Pancreas (tissue), 10 donors: Measurements from ENCODE around the gene PGF. TPM values are rescaled to one million over a fixed set of nuclear protein-coding genes. Genes with fewer than 3 reads are reported as not detected.

Experiments
- ATAC-seq, 4 donors: fragments of 200-7000 bp; cut with Tn5 transposase; one replicate each; pipeline versions ENCODE4 v1.8.0 to v1.9.1; 2020; ENCODE audit warnings: mild to moderate bottlenecking in 4 of 4, moderate library complexity in 4 of 4
- DNase-seq, 6 donors: peaks; one replicate each; pipeline ENCODE4 v3.0.0-alpha.2; 2020
- FAIRE-seq: peaks from 2 replicates; lab custom pipeline; 2012; peaks lifted over from hg19 to GRCh38; lab: Jason Lieb, UNC
- H3K27ac ChIP-seq, 4 donors: fragments of 200-600 bp; sonication (generic); 1 replicate in 3 of 4; 2 replicates in 1 of 4; pipeline versions ENCODE4 v1.5.0 to v1.8.0; 2020
- H3K27me3 ChIP-seq, 4 donors: fragments of 200-600 bp; one replicate each; pipeline ENCODE4 v1.8.0; 2021
- H3K36me3 ChIP-seq, 3 donors: fragments of 200-600 bp; sonication (generic) in 1 of 3; one replicate each; pipeline versions ENCODE4 v1.5.0 to v1.8.0; 2020 to 2021
- H3K4me1 ChIP-seq, 3 donors: fragments of 200-600 bp; one replicate each; pipeline ENCODE4 v1.8.0; 2021
- H3K4me3 ChIP-seq, 4 donors: fragments of 200-600 bp; sonication (generic) in 2 of 4; one replicate each; pipeline versions ENCODE4 v1.5.0 to v1.8.0; 2020 to 2021
- H3K9me3 ChIP-seq, 4 donors: fragments of 200-600 bp; one replicate each; pipeline ENCODE4 v1.8.0; 2021
- WGBS, 2 donors: extraction: QIAGEN DNeasy Blood & Tissue Kit; methylation state at CpG; one replicate each; pipeline ENCODE4 v1.1.7; 2013; 5-methylcytosine and 5-hydroxymethylcytosine counted together
- intact Hi-C, 3 donors: fragments of 100-400 bp; cut with DNase I; formaldehyde crosslinking; loops; one replicate each; pipeline versions ENCODE4 v1.11.1 to v1.14.2; 2022
- polyA plus RNA-seq, 2 donors: library from polyadenylated mRNA; stranded (reverse); fragments of 200-250 nt; gene quantifications; one replicate each; pipeline ENCODE4 v1.2.3, GENCODE V29; 2013
- total RNA-seq, 6 donors: library from RNA; stranded (reverse); fragmentation: NEBNext Ultra II Directional in 4 of 6; extraction: Animal tissue kit (Norgen Biotek cat#: 25700) in 4 of 6; gene quantifications; one replicate each; pipeline versions ENCODE4 v1.2.1 to v1.2.4, GENCODE V29; 2021 to 2023
- TF ChIP-seq, protein P1 (sequence below), 4 donors: fragments of 200-600 bp; sonication (generic) in 3 of 4; IDR thresholded peaks; one replicate each; pipeline versions ENCODE4 v1.5.0 to v1.8.0; 2021; ENCODE audit warnings: antibody characterized with exemption in 4 of 4
- donor health status: healthy with polysubstance abuse.
- donor health status: DM: no; HTN: no; CAD: no; lungs with moderate emphysema.
- donor health status: DM: no; HTN: no; CAD: no.
- donor health status: control.
- donor health status: control.
- donor health status: Bipolar disorder and iron deficiency.
- donor health status: DM: yes; HTN: yes; CAD: no.
- donor health status: DM: no; HTN: no; CAD: no.
- donor health status: DM: no; HTN: no; CAD: no.
- donor health status: DM: yes; HTN: yes; CAD: no.

PGF gene
- 1 to 10 TPM in 4 of 6 donors, under 1 TPM in 2; 0.73 to 4.7 (median 1.8) TPM for total RNA-seq
- 1 to 10 TPM; 1.5 to 1.8 TPM for polyA plus RNA-seq

DNA sequence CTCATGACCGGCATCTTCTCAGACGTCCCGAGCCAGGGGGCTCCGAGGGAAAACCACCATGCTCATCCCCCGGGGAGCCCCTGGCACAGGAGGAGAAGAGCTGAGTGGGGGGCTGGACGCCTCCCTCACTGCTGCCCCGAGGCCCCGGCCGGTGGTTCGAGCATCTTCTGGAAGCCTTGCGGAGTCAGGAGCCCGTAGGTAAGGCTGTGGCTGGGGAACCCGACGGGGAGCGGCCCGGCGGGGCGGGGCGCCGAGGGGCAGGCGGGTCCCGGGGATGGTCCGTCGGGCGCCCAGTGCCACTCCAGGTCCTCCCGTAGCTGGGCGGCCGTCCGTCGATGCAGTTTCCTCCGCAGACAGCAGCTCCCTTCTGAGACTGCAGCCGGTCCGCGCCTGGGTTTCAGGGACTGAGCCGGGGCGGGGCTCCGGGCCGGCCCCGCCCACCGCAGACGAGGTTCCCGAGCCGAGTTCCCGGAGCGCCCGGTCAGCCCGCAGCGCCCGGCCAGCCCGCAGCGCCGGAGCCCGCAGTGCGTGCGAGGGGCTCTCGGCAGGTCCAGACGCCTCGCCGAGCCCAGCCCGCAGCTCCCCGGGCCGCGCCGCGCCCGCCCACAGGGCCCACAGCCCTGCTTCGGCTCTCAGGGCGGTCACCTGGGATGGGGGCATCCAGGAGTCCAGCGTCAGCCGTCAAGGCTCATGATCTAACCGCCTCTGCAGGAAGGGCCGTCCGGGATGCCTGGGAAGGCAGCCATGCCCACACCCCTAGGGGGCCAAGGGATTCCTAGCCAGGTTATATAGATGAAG, at the start of gene PGF:
TSS of gene PGF (minus strand) at position 369 of the 798 bp plus-strand sequence. CDS start at position 14, 355 bp downstream.
- intact Hi-C loops = no loop called here
- Histone ChIP-seq H3K27me3 (no peaks in the 10 kb centered on the region), H3K4me1 (peaks cover 0 to 11% (median 11%) of the 10 kb centered on the region in 3 donors), H3K4me3 (peak within 1 kb of the TSS; percentile 11 to 47 (median 36)), H3K36me3 (no peaks in the 10 kb centered on the region), H3K27ac (no peak within 1 kb of the TSS), H3K9me3 (no peaks in the 10 kb centered on the region)
- 5% methylated on average over 40 to 73 of the region's 73 CpGs for WGBS, 2 donors
- DNase-seq (peak; percentile 51 to 88 (median 73)), FAIRE-seq (no peak), ATAC-seq (peak; percentile 78 to 92 (median 89))
- TF ChIP-seq, protein P1, sequence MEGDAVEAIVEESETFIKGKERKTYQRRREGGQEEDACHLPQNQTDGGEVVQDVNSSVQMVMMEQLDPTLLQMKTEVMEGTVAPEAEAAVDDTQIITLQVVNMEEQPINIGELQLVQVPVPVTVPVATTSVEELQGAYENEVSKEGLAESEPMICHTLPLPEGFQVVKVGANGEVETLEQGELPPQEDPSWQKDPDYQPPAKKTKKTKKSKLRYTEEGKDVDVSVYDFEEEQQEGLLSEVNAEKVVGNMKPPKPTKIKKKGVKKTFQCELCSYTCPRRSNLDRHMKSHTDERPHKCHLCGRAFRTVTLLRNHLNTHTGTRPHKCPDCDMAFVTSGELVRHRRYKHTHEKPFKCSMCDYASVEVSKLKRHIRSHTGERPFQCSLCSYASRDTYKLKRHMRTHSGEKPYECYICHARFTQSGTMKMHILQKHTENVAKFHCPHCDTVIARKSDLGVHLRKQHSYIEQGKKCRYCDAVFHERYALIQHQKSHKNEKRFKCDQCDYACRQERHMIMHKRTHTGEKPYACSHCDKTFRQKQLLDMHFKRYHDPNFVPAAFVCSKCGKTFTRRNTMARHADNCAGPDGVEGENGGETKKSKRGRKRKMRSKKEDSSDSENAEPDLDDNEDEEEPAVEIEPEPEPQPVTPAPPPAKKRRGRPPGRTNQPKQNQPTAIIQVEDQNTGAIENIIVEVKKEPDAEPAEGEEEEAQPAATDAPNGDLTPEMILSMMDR (IDR thresholded peaks at IDR 0.05) = no peak

DNA sequence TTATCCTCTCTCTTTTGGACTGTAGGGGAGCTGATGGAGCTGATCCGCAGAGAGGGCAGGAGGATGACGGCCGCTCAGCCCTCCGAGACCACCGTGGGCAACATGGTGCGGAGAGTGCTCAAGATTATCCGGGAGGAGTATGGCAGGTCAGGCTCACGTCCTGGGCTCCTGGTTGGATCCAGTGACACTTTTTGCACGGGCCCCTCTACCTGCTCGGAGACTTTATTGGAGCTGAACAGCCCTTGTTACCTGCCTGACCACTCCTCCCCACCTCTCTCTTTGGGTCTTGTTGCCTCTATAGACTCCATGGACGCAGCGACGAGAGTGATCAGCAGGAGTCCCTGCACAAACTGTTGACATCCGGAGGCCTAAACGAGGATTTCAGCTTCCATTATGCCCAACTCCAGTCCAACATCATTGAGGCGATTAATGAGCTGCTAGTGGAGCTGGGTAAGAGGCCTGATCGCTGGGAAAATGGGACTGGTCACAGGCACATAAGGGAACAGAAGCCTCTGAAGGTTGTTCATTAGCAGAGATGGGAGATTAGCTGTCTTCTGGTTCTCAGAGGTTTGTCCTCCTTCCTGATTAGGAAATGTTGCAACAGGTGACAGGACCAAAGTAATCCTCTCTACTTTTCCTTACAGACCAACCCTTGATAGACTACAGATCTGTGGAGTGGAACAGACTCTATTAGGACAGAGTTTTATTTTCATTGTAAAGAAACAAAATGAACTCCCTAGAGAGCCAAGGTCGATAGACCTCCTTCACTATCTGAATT, 48.0 kb upstream of the PGF start:
- DNase-seq (no peak), ATAC-seq (peak in 2 of 4 donors; percentile 0 to 1), FAIRE-seq (no peak)
- peaks cover 0 to 7% (median 6%) of the 10 kb centered on the region in 3 donors for H3K36me3 ChIP-seq
- TF ChIP-seq, protein P1 (IDR thresholded peaks at IDR 0.05) = no peak
- peaks cover 0 to 17% (median 9%) of the 10 kb centered on the region in 3 donors for H3K4me1 ChIP-seq
- 6 to 7% methylated on average over 18 of the region's 18 CpGs for WGBS, 2 donors
- H3K4me3 ChIP-seq = peak overlapping the region; percentile 85 to 94 (median 87)
- intact Hi-C loops = no loop called here
- no peaks in the 10 kb centered on the region for H3K27me3 ChIP-seq
- no peaks in the 10 kb centered on the region for H3K9me3 ChIP-seq
- peak overlapping the region in 1 of 4 donors; percentile 83 for H3K27ac ChIP-seq

- no peaks in the 10 kb centered on the region for H3K9me3 ChIP-seq
- H3K27ac ChIP-seq = peak within 1 kb of the TSS; percentile 52 to 83 (median 78)
- no peaks in the 10 kb centered on the region for H3K27me3 ChIP-seq
- WGBS, 2 donors = 1% methylated on average over 64 to 66 of the region's 66 CpGs
- peak within 1 kb of the TSS; percentile 85 to 94 (median 87) for H3K4me3 ChIP-seq
- FAIRE-seq (peak; percentile 47), ATAC-seq (peak; percentile 99 to 100 (median 100)), DNase-seq (peak; percentile 95 to 98 (median 97))
- intact Hi-C loops = no loop called here
- peaks cover 0 to 7% (median 6%) of the 10 kb centered on the region in 3 donors for H3K36me3 ChIP-seq
- H3K4me1 ChIP-seq = peaks cover 0 to 17% (median 9%) of the 10 kb centered on the region in 3 donors
- TF ChIP-seq, protein P1 (IDR thresholded peaks at IDR 0.05) = no peak
These were observed 47.2 kb upstream of the PGF start, which contains the start of gene EIF2B2 for GRCh38 chr14:75002392-75003249. TSS of gene EIF2B2 (plus strand) at chr14:75002921. CDS start at chr14:75002991, 70 bp downstream.

DNA sequence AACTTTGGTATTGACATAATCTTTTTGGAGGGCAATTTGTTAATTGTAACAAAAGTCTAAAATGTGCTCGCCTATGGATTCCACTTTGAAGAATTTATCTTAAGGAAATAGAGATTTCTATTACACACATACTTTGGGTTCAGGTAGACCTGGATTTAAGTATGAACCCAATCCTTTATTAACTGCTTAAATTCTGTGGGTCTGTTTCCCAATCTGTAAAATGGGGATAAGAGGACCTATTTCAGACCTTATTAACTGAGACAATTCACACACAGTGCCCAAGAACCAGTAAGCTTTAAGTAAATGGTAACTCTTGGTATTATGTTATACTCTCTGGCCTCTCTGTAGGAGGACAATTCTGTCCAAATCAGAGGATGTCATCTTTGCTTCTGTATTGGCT, 46.5 kb upstream of the PGF start:
- Histone ChIP-seq H3K27me3 (no peaks in the 10 kb centered on the region), H3K4me1 (peaks cover 0 to 17% (median 9%) of the 10 kb centered on the region in 3 donors), H3K27ac (peak overlapping the region; percentile 52 to 83 (median 78)), H3K9me3 (no peaks in the 10 kb centered on the region), H3K4me3 (peak overlapping the region; percentile 85 to 94 (median 87)), H3K36me3 (peaks cover 0 to 7% (median 6%) of the 10 kb centered on the region in 3 donors)
- ATAC-seq (no peak), FAIRE-seq (no peak), DNase-seq (no peak)
- 94% methylated on average over 1 of the region's 1 CpG for WGBS, 2 donors
- TF ChIP-seq, protein P1 (IDR thresholded peaks at IDR 0.05) = no peak
- intact Hi-C loops = no loop called here
